Suprapubic skin (tissue), 4 donors: ENCODE results near the gene FREY1. TPM values are rescaled to one million over a fixed set of nuclear protein-coding genes. Genes with fewer than 3 reads are reported as not detected.
A peak's percentile ranks its signal among the peaks of the same experiment; 100 is the strongest.

Experiments used
- DNase-seq, 2 donors: peaks; one replicate each; pipeline ENCODE4 v3.0.0-alpha.2; 2019; ENCODE audit warnings: low spot score in 2 of 2
- H3K27ac ChIP-seq: fragments of 200-600 bp; sonication (generic); one replicate; pipeline ENCODE4 v1.5.1; 2019
- H3K27me3 ChIP-seq: fragments of 200-600 bp; sonication (generic); one replicate; pipeline ENCODE4 v1.5.1; 2019
- H3K36me3 ChIP-seq: fragments of 200-600 bp; sonication (generic); one replicate; pipeline ENCODE4 v1.5.1; 2019
- H3K4me1 ChIP-seq: fragments of 200-600 bp; sonication (generic); one replicate; pipeline ENCODE4 v1.5.1; 2019
- H3K4me3 ChIP-seq: fragments of 200-600 bp; sonication (generic); one replicate; pipeline ENCODE4 v1.5.1; 2019; ENCODE audit warnings: mild to moderate bottlenecking
- H3K9me3 ChIP-seq: fragments of 200-600 bp; sonication (generic); one replicate; pipeline ENCODE4 v1.5.1; 2019
- EP300 ChIP-seq: sonication (generic); formaldehyde crosslinking; IDR thresholded peaks from one replicate; pipeline ENCODE4 v1.6.1; 2017; ENCODE audit warnings: antibody characterized with exemption
- POLR2A ChIP-seq, 2 donors: fragments of 450-650 bp; IDR thresholded peaks; one replicate each; pipeline ENCODE4 v1.6.1; 2017; ENCODE audit warnings: antibody characterized with exemption in 2 of 2, mild to moderate bottlenecking in 2 of 2, moderate library complexity in 2 of 2
- POLR2AphosphoS5 ChIP-seq, 3 donors: sonication (generic); formaldehyde crosslinking; IDR thresholded peaks; one replicate each; pipeline ENCODE4 v1.6.1; 2017; ENCODE audit warnings: antibody characterized with exemption in 3 of 3
- WGBS: methylation state at CpG from one replicate; pipeline ENCODE4 v1.1.5; 2018; 5-methylcytosine and 5-hydroxymethylcytosine counted together
- total RNA-seq, 4 donors: library from RNA; depleted of rRNA; stranded (reverse); fragments of >200 nt; gene quantifications; one replicate each; pipeline ENCODE4 v1.1.0, GENCODE V29; 2016
- TF ChIP-seq, protein P1 (sequence below), 2 donors: fragments of 200-600 bp in 1 of 2; fragments of 450-650 bp in 1 of 2; sonication (generic) in 1 of 2; IDR thresholded peaks; one replicate each; pipeline ENCODE4 v1.5.1; 2016 to 2019; ENCODE audit warnings: antibody characterized with exemption in 2 of 2, mild to moderate bottlenecking in 1 of 2, moderate library complexity in 1 of 2

The FREY1 gene
- total RNA-seq, 4 donors from 2014 or later = 1.7 to 3.7 (median 1.7) TPM; not detected in 1

DNA sequence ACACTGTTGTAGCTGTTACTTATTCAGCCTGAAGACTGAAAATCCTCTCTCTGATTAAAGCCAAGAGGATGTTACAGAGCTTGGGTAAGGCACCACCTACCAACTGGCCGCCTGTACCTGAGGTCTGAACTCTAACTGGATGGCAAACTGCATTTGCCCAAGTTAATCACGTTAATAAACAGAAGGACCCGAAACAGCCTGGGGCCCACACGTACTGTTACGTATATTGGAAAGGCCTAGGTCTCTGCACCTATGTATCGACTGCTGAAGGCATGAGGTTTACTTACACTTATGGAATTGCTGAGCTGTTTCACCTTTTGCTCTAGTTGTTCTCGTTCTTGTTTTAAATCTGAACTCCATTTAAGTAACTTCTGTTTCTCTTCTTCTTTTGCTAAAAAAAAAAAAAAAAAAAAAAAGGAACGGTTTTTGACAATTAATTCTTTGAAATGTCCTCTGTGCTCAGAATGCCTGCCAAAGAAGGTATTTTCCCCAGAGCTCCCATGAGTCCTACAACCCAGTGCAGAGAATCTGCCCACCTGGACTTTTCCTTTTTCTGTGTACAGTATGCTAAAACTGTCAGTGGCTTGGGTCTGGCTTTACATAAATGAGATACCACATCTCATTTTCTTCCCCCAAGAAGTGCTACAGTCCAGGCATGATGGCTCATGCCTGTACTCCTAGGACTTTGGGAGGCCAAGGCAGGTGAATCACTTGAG is 28.4 kb upstream of the FREY1 start:
- no peaks in the 10 kb centered on the region for H3K9me3 ChIP-seq
- H3K4me3 ChIP-seq = no peak overlapping the region
- TF ChIP-seq EP300 (no peak), POLR2A (IDR thresholded peaks at IDR 0.05) (no peak), POLR2AphosphoS5 (IDR thresholded peaks at IDR 0.05) (no peak)
- TF ChIP-seq, protein P1, sequence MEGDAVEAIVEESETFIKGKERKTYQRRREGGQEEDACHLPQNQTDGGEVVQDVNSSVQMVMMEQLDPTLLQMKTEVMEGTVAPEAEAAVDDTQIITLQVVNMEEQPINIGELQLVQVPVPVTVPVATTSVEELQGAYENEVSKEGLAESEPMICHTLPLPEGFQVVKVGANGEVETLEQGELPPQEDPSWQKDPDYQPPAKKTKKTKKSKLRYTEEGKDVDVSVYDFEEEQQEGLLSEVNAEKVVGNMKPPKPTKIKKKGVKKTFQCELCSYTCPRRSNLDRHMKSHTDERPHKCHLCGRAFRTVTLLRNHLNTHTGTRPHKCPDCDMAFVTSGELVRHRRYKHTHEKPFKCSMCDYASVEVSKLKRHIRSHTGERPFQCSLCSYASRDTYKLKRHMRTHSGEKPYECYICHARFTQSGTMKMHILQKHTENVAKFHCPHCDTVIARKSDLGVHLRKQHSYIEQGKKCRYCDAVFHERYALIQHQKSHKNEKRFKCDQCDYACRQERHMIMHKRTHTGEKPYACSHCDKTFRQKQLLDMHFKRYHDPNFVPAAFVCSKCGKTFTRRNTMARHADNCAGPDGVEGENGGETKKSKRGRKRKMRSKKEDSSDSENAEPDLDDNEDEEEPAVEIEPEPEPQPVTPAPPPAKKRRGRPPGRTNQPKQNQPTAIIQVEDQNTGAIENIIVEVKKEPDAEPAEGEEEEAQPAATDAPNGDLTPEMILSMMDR (IDR thresholded peaks at IDR 0.05) = no peak
- H3K36me3 ChIP-seq = peaks cover 46% of the 10 kb centered on the region
- WGBS = 86% methylated on average over 8 of the region's 8 CpGs
- DNase-seq = no peak
- no peak overlapping the region for H3K27ac ChIP-seq
- peaks cover 42% of the 10 kb centered on the region for H3K4me1 ChIP-seq
- H3K27me3 ChIP-seq = no peaks in the 10 kb centered on the region

DNA sequence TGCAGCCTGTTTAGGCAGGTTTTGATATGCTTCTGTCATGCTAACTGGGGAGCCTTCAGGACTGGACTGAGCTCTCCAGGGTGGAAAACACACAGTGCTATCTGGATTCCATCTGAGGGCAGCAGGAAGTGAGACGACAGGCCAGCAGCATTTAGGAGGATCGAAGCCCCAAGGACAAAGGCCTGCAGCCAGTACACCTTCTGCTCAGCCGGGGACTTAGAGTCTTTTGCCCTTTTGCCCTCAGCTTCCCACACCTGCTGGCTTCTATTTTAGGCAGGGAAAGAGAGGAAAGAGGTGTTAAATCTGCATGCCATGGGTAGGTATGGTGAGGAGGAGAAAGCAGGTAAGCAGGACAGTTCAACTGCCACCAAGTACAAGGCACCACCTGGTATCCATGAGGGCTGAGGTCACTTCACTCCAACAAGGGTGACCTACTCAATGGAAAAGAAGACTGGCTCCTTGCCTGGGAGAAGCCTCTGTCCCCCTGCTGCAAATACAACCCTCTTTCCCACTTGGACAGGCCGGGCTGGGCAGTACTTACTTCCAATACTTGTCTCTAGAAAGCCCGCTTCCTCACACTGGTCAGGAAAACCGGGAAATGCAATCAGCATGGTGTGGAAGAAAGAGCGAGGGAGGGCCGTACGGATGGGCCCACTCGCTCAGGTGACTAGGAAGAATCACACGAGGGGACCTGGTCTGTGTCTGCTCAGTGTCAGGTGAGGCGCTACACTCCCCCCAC is 27.7 kb upstream of the FREY1 start:
- no peaks in the 10 kb centered on the region for H3K27me3 ChIP-seq
- no peak for DNase-seq
- H3K36me3 ChIP-seq = peaks cover 46% of the 10 kb centered on the region
- H3K4me1 ChIP-seq = peaks cover 50% of the 10 kb centered on the region
- no peaks in the 10 kb centered on the region for H3K9me3 ChIP-seq
- H3K27ac ChIP-seq = no peak overlapping the region
- no peak overlapping the region for H3K4me3 ChIP-seq
- TF ChIP-seq POLR2A (IDR thresholded peaks at IDR 0.05) (no peak), POLR2AphosphoS5 (IDR thresholded peaks at IDR 0.05) (no peak), EP300 (no peak)
- TF ChIP-seq, protein P1 (IDR thresholded peaks at IDR 0.05) = no peak
- 70% methylated on average over 12 of the region's 12 CpGs for WGBS

DNA sequence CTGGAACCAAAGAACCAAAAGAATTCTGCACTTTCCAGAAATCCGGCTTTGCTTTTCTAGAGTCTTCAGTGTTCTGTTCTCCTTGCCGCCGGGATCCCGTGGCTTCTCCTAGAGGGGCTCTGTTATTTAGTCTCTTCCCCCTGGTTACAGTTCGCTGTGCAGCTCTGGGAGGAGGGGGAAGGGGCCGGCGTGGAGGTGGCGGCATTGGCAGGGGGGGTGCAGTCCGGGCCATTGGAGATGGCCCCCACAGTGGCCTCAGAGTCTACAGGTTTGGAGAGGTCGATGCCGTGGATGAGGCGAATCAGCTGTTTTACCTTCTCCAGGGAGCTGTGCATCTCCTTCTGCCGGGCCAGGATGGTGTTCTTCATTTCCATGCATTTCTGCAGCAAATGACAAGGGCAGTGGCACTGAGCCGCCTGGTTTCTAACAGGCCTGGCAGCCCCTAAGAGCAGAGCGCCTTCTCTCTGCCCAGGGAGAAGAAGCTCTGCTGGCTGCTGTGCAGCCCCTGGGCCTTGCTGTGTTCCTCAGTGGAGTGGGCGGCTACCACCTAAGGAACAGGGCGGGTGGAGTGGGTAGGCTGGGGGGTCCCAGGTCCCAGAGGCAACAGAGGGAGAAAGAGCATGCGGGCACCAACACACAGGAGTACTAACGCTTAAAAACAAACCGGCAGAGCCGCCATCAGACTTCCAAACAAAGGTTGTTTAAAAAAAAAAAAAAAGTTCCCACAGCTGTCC is 26.9 kb upstream of the FREY1 start:
- 67% methylated on average over 16 of the region's 21 CpGs for WGBS
- Histone ChIP-seq H3K9me3 (no peaks in the 10 kb centered on the region), H3K36me3 (peaks cover 46% of the 10 kb centered on the region), H3K4me1 (peaks cover 57% of the 10 kb centered on the region), H3K4me3 (peak overlapping the region; percentile 18), H3K27ac (peak overlapping the region; percentile 35), H3K27me3 (no peaks in the 10 kb centered on the region)
- TF ChIP-seq EP300 = no peak
- TF ChIP-seq, protein P1 (IDR thresholded peaks at IDR 0.05) = no peak
- no peak for TF ChIP-seq POLR2A (IDR thresholded peaks at IDR 0.05)
- TF ChIP-seq POLR2AphosphoS5 (IDR thresholded peaks at IDR 0.05) = no peak
- no peak for DNase-seq

DNA sequence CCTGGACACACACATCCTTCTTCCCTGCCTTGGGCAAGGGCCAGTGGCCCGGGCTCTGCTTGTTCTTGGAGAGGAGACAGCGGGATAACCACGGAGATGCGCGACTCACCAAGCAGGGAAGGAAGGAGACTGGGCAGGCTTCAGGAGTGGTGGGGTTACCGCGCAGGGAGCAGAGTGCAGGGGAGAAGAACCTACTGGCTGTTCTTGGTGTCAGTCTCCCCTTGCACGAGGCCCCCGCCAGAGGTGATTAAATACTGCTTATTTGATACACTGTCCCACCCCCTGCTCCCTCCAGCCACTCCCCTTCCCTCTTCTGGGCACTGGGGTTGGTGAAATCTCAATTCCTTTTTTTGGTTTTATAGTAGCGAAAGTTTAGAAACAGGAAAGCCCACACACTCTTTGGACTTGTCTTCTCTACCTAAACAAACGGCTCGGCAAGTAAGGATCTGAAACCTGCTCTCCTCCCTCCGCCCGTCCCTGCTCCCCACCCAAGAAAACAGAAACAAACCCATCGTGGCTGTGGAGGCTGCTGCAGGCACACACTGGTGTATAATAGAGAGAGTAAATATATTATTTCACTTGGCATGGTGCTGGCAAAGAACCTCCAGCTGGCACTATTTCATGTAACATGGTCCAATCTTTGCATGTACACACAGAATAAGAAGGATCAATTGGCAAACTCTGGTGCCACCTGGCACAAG is 26.2 kb upstream of the FREY1 start:
- WGBS = 49% methylated on average over 15 of the region's 15 CpGs
- H3K4me3 ChIP-seq = peak overlapping the region; percentile 18

More for the DNA sequence above, 26.2 kb upstream of the FREY1 start:
- TF ChIP-seq POLR2AphosphoS5 (IDR thresholded peaks at IDR 0.05) (no peak), EP300 (no peak), POLR2A (IDR thresholded peaks at IDR 0.05) (no peak)
- TF ChIP-seq, protein P1 (IDR thresholded peaks at IDR 0.05) = no peak
- DNase-seq = no peak
- peaks cover 44% of the 10 kb centered on the region for H3K36me3 ChIP-seq
- H3K4me1 ChIP-seq = peaks cover 65% of the 10 kb centered on the region
- H3K9me3 ChIP-seq = no peaks in the 10 kb centered on the region
- peak overlapping the region; percentile 35 for H3K27ac ChIP-seq
- no peaks in the 10 kb centered on the region for H3K27me3 ChIP-seq
